Muscle layer of colon (tissue), 2 donors: ENCODE data around the gene FGF18.

Source experiments
- H3K27ac ChIP-seq: one replicate; pipeline ENCODE4 v1.7.0; 2013; ENCODE audit warnings: low read depth, mild to moderate bottlenecking, low read length, moderate library complexity
- H3K27me3 ChIP-seq, 2 donors: one replicate each; pipeline ENCODE4 v1.7.0; 2013; ENCODE audit warnings: low read length in 2 of 2, mild to moderate bottlenecking in 2 of 2; ENCODE audit not compliant: insufficient read depth in 2 of 2, control insufficient read depth in 1 of 2
- H3K36me3 ChIP-seq: one replicate; pipeline ENCODE4 v1.7.0; 2013; ENCODE audit warnings: mild to moderate bottlenecking, low read length; ENCODE audit not compliant: insufficient read depth
- H3K4me1 ChIP-seq: one replicate; pipeline ENCODE4 v1.7.0; 2013; ENCODE audit warnings: mild to moderate bottlenecking, low read length; ENCODE audit not compliant: insufficient read depth
- H3K4me3 ChIP-seq, 2 donors: one replicate each; pipeline ENCODE4 v1.7.0; 2013; ENCODE audit warnings: low read length in 2 of 2, low read depth in 1 of 2, mild to moderate bottlenecking in 1 of 2, moderate library complexity in 1 of 2
- H3K9ac ChIP-seq: one replicate; pipeline ENCODE4 v1.7.0; 2013; ENCODE audit warnings: low read length
- H3K9me3 ChIP-seq: one replicate; pipeline ENCODE4 v1.7.0; 2013; ENCODE audit warnings: mild to moderate bottlenecking, low read length
- donor health status: abdominal sarcoma.
- donor health status: Adenocarcinoma of cecum.

The FGF18 gene

GRCh38 chr5:171436804-171437285, 17.4 kb downstream of the FGF18 start:
- Histone ChIP-seq H3K4me1 (no peaks in the 10 kb centered on the region), H3K4me3 (no peak overlapping the region), H3K27me3 (no peaks in the 10 kb centered on the region), H3K9ac (no peak overlapping the region), H3K9me3 (no peaks in the 10 kb centered on the region), H3K27ac (no peak overlapping the region), H3K36me3 (no peaks in the 10 kb centered on the region)

DNA sequence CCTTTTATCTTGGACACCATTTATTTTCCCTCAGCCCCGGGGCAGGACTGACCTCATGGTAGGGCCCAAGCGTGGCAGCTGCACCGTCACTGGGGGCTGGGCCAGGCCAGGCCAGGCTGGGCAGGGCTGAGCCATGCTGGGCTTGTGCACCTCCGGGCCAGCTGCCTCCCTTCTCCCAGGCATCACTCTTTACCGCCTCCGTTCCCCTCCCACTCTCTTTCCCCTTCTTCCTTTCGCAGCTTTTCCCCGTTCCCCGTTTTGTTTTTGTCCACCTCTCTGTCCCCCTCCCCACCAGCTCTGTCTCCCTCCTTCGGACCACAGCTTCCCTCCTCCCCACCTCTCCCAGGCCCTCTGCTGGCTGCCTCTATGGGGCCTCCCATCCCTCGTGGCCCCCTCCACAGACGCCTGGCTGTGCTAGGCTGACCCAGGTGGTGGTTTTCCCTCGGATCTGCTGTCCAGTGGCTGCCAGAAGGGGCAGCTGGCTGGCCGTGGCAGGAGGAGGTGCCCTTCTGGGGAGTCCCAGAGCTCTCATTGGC, 17.9 kb downstream of the FGF18 start:
- Histone ChIP-seq H3K27me3 (no peaks in the 10 kb centered on the region), H3K36me3 (no peaks in the 10 kb centered on the region), H3K27ac (no peak overlapping the region), H3K4me1 (no peaks in the 10 kb centered on the region), H3K9me3 (no peaks in the 10 kb centered on the region), H3K4me3 (no peak overlapping the region), H3K9ac (no peak overlapping the region)

DNA sequence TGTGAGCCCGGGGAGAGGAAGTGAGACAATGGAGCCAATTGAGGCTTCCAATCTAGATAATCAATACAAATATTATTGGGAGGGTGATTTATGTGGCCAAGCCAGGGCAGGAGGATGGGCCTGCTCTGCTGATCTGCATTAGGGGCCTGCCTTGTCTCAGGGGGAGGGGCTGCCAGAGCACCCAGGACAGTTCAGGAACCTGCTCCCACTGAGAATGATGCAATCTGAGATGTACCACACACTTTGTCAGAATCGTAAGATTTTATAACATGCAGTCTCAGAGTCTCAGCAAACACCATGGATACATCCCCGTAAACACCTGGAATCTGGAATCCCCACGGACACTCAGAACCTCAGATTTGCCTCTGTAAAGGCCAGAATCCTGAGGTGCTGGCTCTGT, 19.3 kb downstream of the FGF18 start:
- Histone ChIP-seq H3K36me3 (no peaks in the 10 kb centered on the region), H3K4me3 (no peak overlapping the region), H3K9me3 (no peaks in the 10 kb centered on the region), H3K4me1 (no peaks in the 10 kb centered on the region), H3K9ac (no peak overlapping the region), H3K27me3 (no peaks in the 10 kb centered on the region), H3K27ac (no peak overlapping the region)

- no peaks in the 10 kb centered on the region for H3K4me1 ChIP-seq
- H3K4me3 ChIP-seq: no peak overlapping the region
- H3K27ac ChIP-seq: no peak overlapping the region
- H3K9me3 ChIP-seq: no peaks in the 10 kb centered on the region
- no peaks in the 10 kb centered on the region for H3K27me3 ChIP-seq
- no peak overlapping the region for H3K9ac ChIP-seq
- H3K36me3 ChIP-seq: no peaks in the 10 kb centered on the region
Measured at GRCh38 chr5:171441246-171441791, 21.9 kb downstream of the FGF18 start.

DNA sequence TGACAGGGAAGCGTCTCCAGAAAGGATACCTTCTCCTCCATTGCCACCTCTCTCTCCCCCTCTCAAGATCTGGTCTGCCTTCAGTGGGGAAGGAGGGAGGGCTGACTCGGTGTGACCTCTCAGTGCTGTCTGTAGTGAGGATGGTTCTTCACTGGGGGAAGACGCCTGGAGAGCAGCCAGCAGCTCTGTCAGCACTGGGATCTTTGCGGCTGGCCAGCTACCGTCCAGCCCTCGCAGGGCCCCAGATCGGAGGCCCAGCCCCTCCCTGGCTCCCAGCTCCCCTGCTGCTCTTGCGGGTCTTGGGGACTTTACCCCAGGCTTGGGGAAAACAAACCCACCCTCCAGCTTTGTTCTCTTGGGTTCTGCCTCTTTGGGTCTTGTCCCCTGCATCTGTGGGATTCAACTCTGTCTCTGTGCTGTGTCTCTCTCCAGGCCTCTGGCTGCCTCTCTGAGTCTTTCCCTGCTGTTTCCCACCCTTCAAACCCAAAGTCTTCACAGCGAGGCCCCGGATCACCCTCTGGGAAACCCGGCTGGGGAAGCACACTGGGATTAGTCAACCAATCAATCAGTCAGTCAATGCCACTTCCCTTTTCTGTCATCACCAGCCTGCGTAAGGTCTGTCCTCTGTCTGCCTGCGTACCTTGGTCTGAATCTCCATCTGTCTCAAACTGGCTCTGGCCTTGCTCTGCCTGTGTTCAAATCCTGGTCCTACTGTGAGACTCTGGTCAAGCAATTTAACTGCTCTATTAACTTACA, 23.0 kb downstream of the FGF18 start:
- no peaks in the 10 kb centered on the region for H3K27me3 ChIP-seq
- no peaks in the 10 kb centered on the region for H3K9me3 ChIP-seq
- no peak overlapping the region for H3K27ac ChIP-seq
- no peaks in the 10 kb centered on the region for H3K4me1 ChIP-seq
- no peak overlapping the region for H3K4me3 ChIP-seq
- H3K36me3 ChIP-seq: no peaks in the 10 kb centered on the region
- H3K9ac ChIP-seq: no peak overlapping the region

GRCh38 chr5:171444582-171444981, 25.1 kb downstream of the FGF18 start:
- Histone ChIP-seq H3K36me3 (no peaks in the 10 kb centered on the region), H3K9ac (no peak overlapping the region), H3K4me1 (no peaks in the 10 kb centered on the region), H3K4me3 (no peak overlapping the region), H3K9me3 (no peaks in the 10 kb centered on the region), H3K27me3 (no peaks in the 10 kb centered on the region), H3K27ac (no peak overlapping the region)

- H3K4me3 ChIP-seq: no peak overlapping the region
- H3K36me3 ChIP-seq: no peaks in the 10 kb centered on the region
- no peaks in the 10 kb centered on the region for H3K9me3 ChIP-seq
- H3K9ac ChIP-seq: no peak overlapping the region
- no peaks in the 10 kb centered on the region for H3K27me3 ChIP-seq
- no peaks in the 10 kb centered on the region for H3K4me1 ChIP-seq
- H3K27ac ChIP-seq: no peak overlapping the region
Measured at GRCh38 chr5:171445644-171446516, 26.4 kb downstream of the FGF18 start.

GRCh38 chr5:171447226-171447625, 27.8 kb downstream of the FGF18 start:
- Histone ChIP-seq H3K36me3 (no peaks in the 10 kb centered on the region), H3K4me3 (no peak overlapping the region), H3K9me3 (no peaks in the 10 kb centered on the region), H3K9ac (no peak overlapping the region), H3K4me1 (no peaks in the 10 kb centered on the region), H3K27ac (no peak overlapping the region), H3K27me3 (peaks cover 0 to 5% of the 10 kb centered on the region in 2 donors)

DNA sequence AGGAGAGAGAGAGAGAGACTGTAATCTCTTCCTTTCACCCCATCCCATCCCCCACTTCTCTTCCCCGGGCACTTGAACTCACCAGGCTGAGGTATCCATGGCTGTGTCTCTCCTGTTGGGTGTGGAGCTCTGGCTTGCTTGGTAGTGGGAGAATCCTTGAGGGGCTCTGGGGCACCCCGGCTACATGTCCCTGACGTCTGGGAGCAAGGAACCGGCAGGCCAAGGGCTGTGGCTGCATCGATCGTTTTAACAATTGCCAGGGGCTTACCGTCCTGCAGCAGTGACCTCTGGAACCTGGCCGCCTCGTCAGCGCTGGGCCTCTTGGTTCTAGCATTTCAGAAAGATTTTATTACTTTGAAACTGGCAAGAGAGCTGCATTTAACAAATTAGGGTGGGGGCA, 30.0 kb downstream of the FGF18 start:
- H3K9ac ChIP-seq: no peak overlapping the region
- H3K27me3 ChIP-seq: peaks cover 0 to 5% of the 10 kb centered on the region in 2 donors
- no peaks in the 10 kb centered on the region for H3K4me1 ChIP-seq
- H3K36me3 ChIP-seq: no peaks in the 10 kb centered on the region
- no peaks in the 10 kb centered on the region for H3K9me3 ChIP-seq
- no peak overlapping the region for H3K27ac ChIP-seq
- H3K4me3 ChIP-seq: no peak overlapping the region

GRCh38 chr5:171450423-171451331, 31.2 kb downstream of the FGF18 start:
- Histone ChIP-seq H3K4me1 (no peaks in the 10 kb centered on the region), H3K36me3 (no peaks in the 10 kb centered on the region), H3K9ac (no peak overlapping the region), H3K9me3 (no peaks in the 10 kb centered on the region), H3K27ac (peak overlapping the region; percentile 24), H3K4me3 (peak overlapping the region; percentile 16 to 29), H3K27me3 (peaks cover 0 to 5% of the 10 kb centered on the region in 2 donors)
